Measurements from ENCODE around the gene SLC35F6.

- TF ChIP-seq, protein P1, sequence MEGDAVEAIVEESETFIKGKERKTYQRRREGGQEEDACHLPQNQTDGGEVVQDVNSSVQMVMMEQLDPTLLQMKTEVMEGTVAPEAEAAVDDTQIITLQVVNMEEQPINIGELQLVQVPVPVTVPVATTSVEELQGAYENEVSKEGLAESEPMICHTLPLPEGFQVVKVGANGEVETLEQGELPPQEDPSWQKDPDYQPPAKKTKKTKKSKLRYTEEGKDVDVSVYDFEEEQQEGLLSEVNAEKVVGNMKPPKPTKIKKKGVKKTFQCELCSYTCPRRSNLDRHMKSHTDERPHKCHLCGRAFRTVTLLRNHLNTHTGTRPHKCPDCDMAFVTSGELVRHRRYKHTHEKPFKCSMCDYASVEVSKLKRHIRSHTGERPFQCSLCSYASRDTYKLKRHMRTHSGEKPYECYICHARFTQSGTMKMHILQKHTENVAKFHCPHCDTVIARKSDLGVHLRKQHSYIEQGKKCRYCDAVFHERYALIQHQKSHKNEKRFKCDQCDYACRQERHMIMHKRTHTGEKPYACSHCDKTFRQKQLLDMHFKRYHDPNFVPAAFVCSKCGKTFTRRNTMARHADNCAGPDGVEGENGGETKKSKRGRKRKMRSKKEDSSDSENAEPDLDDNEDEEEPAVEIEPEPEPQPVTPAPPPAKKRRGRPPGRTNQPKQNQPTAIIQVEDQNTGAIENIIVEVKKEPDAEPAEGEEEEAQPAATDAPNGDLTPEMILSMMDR (conservative IDR thresholded peaks at IDR 0.05 in 1 of 2, IDR thresholded peaks at IDR 0.05 in 1 of 2; ENCODE audit: low read depth in 1 of 2, low read length in 2 of 2), result no peak
- TF ChIP-seq EZH2 (IDR thresholded peaks at IDR 0.05; ENCODE audit: low read length, missing control alignments), result no peak
Observed at GRCh38 chr2:26730549-26731344, 33.3 kb upstream of the SLC35F6 start.

Measured in fibroblast of lung (primary cell).